ENCODE results near the gene RANBP3. TPM values are rescaled to one million over a fixed set of nuclear protein-coding genes. Genes with fewer than 3 reads are reported as not detected.

Gene RANBP3
- total and polyA plus RNA-seq, 8 donors: 64.6 to 91.9 (median 77.1) TPM

DNA sequence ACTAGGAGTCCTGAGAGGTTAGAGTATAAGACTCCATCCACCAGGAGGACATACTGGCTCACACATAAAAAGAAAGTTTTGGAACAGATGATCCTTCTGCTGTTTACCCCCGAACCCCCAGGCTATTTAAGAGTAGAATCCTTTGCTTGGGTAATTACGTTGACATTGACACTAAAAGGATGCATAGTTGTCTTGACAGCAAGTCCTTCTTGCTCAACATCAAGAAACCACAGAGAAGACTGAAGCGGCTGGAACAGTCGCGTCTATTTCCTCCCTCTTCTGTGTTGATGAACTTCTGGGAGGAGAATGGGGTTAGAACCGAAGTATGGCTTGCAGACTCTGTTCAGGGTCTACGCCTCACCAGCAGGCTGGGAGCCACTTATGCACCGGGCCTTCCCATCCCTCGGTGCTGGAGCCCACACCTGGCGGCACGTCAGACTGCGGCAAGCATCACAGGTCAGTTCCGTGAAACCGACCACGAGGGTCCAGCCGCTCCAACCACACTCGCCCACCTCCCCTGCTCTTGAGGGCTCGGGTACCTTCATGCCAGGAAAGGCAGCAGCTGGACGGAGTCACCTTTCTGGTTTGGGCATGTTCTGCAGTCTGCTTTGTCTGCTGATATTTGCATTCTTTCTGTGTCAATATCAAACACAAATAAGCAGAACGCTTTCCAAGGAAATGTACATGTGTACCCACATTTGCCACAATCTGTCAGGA lies 42.4 kb upstream of the RANBP3 start:
- ATAC-seq: no peak
- no peak for TF ChIP-seq CTCF (IDR thresholded peaks at IDR 0.05)
- H3K9me3 ChIP-seq: no peaks in the 10 kb centered on the region
- DNase-seq: peak in 3 of 4 donors; percentile 24 to 79 (median 65)
- no peaks in the 10 kb centered on the region for H3K27me3 ChIP-seq
- H3K4me1 ChIP-seq: peaks cover 0 to 13% of the 10 kb centered on the region in 2 donors
- intact Hi-C loops (cut with DNase I): no loop called here
- H3K4me3 ChIP-seq: no peak overlapping the region
- no peak overlapping the region for H3K27ac ChIP-seq
- H3K36me3 ChIP-seq: peaks cover 0 to 13% of the 10 kb centered on the region in 2 donors

DNA sequence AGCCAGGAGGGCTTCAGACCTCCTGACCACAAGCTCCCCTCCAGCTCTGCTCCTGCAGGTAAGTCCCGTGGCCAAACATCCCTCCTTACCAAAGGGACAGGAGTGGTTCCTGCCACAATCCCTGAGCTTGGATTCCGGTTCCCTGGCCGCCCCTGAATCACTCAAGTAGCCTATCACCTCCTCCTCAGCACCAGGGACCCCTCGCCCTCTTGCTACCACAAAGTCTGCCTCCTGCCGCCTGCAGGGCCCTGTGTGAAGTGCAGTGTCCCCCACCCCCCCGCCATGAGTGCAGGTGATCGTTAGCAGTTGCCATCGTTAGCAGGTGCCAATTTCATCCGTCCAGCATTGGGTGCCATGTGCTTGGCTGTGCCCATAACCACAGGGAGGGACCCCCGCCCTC lies 40.8 kb upstream of the RANBP3 start:
- Histone ChIP-seq H3K27ac (no peak overlapping the region), H3K36me3 (peaks cover 0 to 9% of the 10 kb centered on the region in 2 donors), H3K4me1 (peaks cover 0 to 13% of the 10 kb centered on the region in 2 donors), H3K9me3 (no peaks in the 10 kb centered on the region), H3K4me3 (no peak overlapping the region), H3K27me3 (no peaks in the 10 kb centered on the region)
- DNase-seq (peak in 2 of 4 donors; percentile 27 to 61), ATAC-seq (no peak)
- TF ChIP-seq CTCF (IDR thresholded peaks at IDR 0.05): no peak
- intact Hi-C loops (cut with DNase I): no loop called here

DNA sequence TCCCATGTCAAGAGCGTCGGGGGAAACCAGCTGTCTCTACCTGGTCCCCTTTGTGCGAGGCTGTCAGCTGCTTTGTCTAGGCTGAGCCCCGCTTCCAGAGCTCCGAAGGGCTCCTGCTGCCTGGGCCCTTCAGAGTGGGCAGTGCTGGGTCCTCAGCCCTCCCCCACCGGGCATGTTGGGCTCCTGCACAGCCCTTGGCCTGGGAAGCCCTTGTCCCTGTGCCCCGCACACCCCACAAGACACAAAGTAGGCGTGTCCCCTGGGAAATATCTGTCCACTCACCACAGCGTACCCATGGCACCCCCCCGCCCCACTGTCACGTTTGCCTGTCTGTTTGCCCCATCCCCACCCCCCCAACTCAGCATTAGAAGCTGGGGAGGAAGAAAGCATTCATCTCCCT lies 39.6 kb upstream of the RANBP3 start:
- no peak for ATAC-seq
- H3K36me3 ChIP-seq: peaks cover 0 to 20% of the 10 kb centered on the region in 2 donors

GRCh38 chr19:6015841-6016545 lies 38.1 kb upstream of the RANBP3 start:
- H3K4me3 ChIP-seq: no peak overlapping the region
- ATAC-seq (no peak), DNase-seq (peak in 1 of 4 donors; percentile 17)
- no peaks in the 10 kb centered on the region for H3K27me3 ChIP-seq
- H3K27ac ChIP-seq: no peak overlapping the region
- no peaks in the 10 kb centered on the region for H3K4me1 ChIP-seq
- no peaks in the 10 kb centered on the region for H3K9me3 ChIP-seq
- no peak for TF ChIP-seq CTCF (IDR thresholded peaks at IDR 0.05)
- H3K36me3 ChIP-seq: peaks cover 0 to 32% of the 10 kb centered on the region in 2 donors
- intact Hi-C loops (cut with DNase I): no loop called here

More for the DNA sequence above, 39.6 kb upstream of the RANBP3 start:
- Histone ChIP-seq H3K9me3 (no peaks in the 10 kb centered on the region), H3K4me3 (no peak overlapping the region), H3K27ac (no peak overlapping the region), H3K4me1 (peaks cover 0 to 7% of the 10 kb centered on the region in 2 donors), H3K27me3 (no peaks in the 10 kb centered on the region)
- peak in 1 of 4 donors; percentile 25 for DNase-seq
- intact Hi-C loops (cut with DNase I): no loop called here
- TF ChIP-seq CTCF (IDR thresholded peaks at IDR 0.05): no peak

DNA sequence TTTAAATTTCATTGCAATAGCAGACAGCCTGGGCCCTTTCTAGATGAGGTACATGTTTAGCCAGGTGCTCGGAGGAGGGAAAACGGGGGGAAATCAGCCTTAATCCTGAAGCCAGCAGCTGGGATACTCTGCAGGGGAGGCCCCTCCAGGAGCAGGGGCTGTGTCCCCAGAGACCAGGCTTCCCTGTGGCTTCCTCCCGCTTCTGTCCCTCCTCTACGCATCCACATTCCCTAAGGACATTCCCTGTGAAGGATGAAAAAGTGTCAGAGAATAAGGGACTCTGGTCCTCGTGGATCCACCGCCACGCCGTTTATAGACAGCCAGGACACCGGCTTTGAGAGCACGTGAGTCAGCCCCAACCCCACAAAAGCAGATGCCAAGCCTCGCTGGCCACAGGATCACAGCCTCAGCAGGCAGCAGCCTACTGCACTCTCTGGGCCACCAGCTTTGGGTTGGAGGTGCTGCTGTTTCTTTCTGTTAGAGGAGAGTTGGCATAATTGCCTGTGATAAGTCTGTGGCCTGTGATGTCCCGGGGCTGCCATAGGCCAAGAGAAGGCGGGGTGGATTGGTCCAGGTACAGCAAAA lies 36.7 kb upstream of the RANBP3 start:
- no peaks in the 10 kb centered on the region for H3K9me3 ChIP-seq
- intact Hi-C loops (cut with DNase I): no loop called here
- no peaks in the 10 kb centered on the region for H3K4me1 ChIP-seq
- H3K4me3 ChIP-seq: no peak overlapping the region
- no peak for TF ChIP-seq CTCF (IDR thresholded peaks at IDR 0.05)
- H3K36me3 ChIP-seq: peaks cover 0 to 46% of the 10 kb centered on the region in 2 donors
- no peak overlapping the region for H3K27ac ChIP-seq
- ATAC-seq: no peak
- no peaks in the 10 kb centered on the region for H3K27me3 ChIP-seq
- DNase-seq: peak in 1 of 4 donors; percentile 53
